A673 (cell line): Measurements from ENCODE around the gene ZC3H6.

Experiments
- EZH2 ChIP-seq: fragments of 200-600 bp; sonication (generic); IDR thresholded peaks from 2 replicates; pipeline ENCODE4 v1.6.1; 2017; ENCODE audit warnings: borderline replicate concordance, low read depth, mild to moderate bottlenecking, mixed read lengths, antibody characterized with exemption, low read length; ENCODE audit not compliant: poor library complexity, severe bottlenecking
- TF ChIP-seq, protein P1 (sequence below): fragments of 300-800, 200-600 bp; sonication (generic); conservative IDR thresholded peaks from 2 replicates; pipeline ENCODE4 v1.5.1; 2017; ENCODE audit warnings: low read depth, mild to moderate bottlenecking, antibody characterized with exemption, low read length, moderate library complexity, mixed read lengths

DNA sequence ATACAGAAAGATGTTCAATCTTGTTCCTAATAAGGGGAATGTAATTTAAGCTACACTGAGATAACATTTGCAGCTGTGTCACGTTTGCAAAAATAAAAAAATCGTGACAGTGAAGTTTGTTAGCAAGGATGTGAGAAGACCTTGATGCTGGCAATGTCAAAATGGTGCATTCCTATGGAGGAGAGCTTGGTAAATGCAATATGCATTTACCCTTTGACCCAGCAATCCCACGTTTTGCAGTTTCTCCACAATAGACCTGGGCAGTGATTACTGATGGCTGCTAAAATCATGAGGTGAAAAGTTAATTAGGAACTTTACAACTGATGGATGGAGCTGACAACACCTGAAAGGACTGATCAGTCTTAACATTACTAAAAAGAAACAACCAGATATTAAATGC, 43.1 kb downstream of the ZC3H6 start:
- TF ChIP-seq, protein P1, sequence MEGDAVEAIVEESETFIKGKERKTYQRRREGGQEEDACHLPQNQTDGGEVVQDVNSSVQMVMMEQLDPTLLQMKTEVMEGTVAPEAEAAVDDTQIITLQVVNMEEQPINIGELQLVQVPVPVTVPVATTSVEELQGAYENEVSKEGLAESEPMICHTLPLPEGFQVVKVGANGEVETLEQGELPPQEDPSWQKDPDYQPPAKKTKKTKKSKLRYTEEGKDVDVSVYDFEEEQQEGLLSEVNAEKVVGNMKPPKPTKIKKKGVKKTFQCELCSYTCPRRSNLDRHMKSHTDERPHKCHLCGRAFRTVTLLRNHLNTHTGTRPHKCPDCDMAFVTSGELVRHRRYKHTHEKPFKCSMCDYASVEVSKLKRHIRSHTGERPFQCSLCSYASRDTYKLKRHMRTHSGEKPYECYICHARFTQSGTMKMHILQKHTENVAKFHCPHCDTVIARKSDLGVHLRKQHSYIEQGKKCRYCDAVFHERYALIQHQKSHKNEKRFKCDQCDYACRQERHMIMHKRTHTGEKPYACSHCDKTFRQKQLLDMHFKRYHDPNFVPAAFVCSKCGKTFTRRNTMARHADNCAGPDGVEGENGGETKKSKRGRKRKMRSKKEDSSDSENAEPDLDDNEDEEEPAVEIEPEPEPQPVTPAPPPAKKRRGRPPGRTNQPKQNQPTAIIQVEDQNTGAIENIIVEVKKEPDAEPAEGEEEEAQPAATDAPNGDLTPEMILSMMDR = no peak
- no peak for TF ChIP-seq EZH2
